Right lobe of liver (tissue), 4 donors: ENCODE results near the gene CDR2L.

Experiments used
- POLR2A ChIP-seq: fragments of 450-650 bp; IDR thresholded peaks from one replicate; pipeline ENCODE4 v1.6.1; 2017; ENCODE audit warnings: antibody characterized with exemption, mild to moderate bottlenecking
- TF ChIP-seq, protein P1 (sequence below), 4 donors: fragments of 200-600 bp in 3 of 4; fragments of 450-650 bp in 1 of 4; IDR thresholded peaks; one replicate each; pipeline versions ENCODE4 v1.5.1 to v1.8.0; 2016 to 2022; ENCODE audit warnings: antibody characterized with exemption in 4 of 4, mild to moderate bottlenecking in 2 of 4
- donor health status: DM: no; HTN: no; CAD: no.
- donor health status: DM: no; HTN: no; CAD: no.
- donor health status: DM: no; HTN: yes; CAD: no.

DNA sequence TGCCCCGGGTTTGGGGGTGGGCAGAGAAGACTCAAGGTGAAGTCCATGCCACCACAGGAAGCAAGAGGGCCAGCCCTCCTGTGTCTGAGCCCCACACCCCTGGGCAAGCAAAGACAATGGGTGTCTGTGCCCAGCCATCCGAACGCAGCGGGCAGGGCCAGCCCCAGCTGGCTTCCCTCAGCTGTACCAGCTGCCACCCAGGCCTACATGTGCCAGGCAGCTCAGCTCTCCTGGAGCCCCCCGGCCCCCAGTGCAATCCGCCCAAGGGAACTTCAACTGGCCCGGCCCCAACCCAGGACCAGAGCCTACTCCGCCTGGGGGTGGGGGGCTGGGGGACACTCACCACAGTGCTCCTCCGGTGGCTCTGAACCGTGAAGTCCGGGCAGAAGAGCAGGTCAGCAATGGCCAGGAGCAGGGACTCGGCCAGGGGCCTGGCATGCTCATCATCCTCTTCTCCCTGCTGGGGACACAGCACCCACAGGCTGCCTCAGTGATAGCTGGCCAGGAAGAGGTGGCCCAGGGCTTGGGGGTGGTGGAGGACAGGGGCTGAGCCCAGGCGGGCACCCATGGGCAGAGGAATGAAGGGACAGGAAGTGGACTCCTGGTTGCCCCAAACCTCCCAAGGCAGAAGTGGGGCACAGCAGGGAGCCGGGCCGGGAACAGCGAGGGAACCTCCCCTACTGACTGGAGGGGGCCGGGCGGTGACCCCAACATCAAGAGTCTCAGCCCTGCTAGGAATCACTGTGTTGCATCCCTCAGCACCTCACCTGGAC is 24.6 kb upstream of the CDR2L start:
- TF ChIP-seq, protein P1, sequence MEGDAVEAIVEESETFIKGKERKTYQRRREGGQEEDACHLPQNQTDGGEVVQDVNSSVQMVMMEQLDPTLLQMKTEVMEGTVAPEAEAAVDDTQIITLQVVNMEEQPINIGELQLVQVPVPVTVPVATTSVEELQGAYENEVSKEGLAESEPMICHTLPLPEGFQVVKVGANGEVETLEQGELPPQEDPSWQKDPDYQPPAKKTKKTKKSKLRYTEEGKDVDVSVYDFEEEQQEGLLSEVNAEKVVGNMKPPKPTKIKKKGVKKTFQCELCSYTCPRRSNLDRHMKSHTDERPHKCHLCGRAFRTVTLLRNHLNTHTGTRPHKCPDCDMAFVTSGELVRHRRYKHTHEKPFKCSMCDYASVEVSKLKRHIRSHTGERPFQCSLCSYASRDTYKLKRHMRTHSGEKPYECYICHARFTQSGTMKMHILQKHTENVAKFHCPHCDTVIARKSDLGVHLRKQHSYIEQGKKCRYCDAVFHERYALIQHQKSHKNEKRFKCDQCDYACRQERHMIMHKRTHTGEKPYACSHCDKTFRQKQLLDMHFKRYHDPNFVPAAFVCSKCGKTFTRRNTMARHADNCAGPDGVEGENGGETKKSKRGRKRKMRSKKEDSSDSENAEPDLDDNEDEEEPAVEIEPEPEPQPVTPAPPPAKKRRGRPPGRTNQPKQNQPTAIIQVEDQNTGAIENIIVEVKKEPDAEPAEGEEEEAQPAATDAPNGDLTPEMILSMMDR (IDR thresholded peaks at IDR 0.05), result no peak
- no peak for TF ChIP-seq POLR2A
